Neutrophil (primary cell): ENCODE data around the gene RAP1GAP2.

Source experiments
- H3K27ac ChIP-seq: fragments of 200-600 bp; sonication (generic); 2 replicates; pipeline ENCODE4 v1.5.1; 2016; ENCODE audit warnings: mild to moderate bottlenecking, moderate library complexity
- H3K27me3 ChIP-seq: fragments of 200-600 bp; sonication (generic); 2 replicates; pipeline ENCODE4 v1.6.0; 2016; ENCODE audit warnings: mild to moderate bottlenecking
- H3K36me3 ChIP-seq: fragments of 200-600 bp; sonication (generic); 2 replicates; pipeline ENCODE4 v1.5.1; 2017
- H3K4me1 ChIP-seq, 2 experiments: fragments of 200-600 bp in 1 of 2; sonication (generic) in 1 of 2; 1 replicate in 1 of 2; 2 replicates in 1 of 2; pipeline versions ENCODE4 v1.5.1 to v1.6.1; 2013 to 2016; ENCODE audit warnings: low read depth in 1 of 2, low read length in 1 of 2, mild to moderate bottlenecking in 1 of 2, moderate library complexity in 1 of 2; ENCODE audit not compliant: control insufficient read depth in 1 of 2, insufficient read depth in 1 of 2
- H3K4me3 ChIP-seq, 2 experiments: fragments of 200-600 bp in 1 of 2; sonication (generic) in 1 of 2; 1 replicate in 1 of 2; 2 replicates in 1 of 2; pipeline ENCODE4 v1.5.1; 2013 to 2016; ENCODE audit warnings: low read depth in 1 of 2, low read length in 1 of 2, mild to moderate bottlenecking in 1 of 2, moderate library complexity in 1 of 2
- H3K9me3 ChIP-seq: fragments of 200-600 bp; sonication (generic); 2 replicates; pipeline ENCODE4 v1.5.1; 2016
- TF ChIP-seq, protein P1 (sequence below): fragments of 200-600 bp; sonication (generic); IDR thresholded peaks from 2 replicates; pipeline ENCODE4 v1.5.1; 2016; ENCODE audit warnings: antibody characterized with exemption

Gene RAP1GAP2

DNA sequence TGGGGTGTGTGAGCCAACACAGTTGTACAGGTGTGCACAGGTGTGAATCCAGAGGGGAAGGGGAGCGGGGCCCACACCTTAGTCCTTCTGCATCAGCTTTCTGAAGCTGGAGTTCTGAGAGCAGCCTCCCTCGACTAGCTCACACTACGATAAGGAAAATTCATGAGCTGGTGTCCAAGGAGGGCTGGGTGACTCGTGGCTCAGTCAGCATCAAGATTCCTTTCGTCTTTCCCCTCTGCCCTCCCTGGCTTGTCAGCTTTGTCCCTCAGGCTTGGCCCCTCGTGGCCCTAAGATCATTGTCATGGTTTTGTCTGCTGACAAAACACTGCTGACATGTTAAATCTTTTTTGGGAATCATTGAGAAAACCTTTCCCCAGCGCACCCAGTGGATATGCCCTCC is 219.7 kb downstream of the RAP1GAP2 start:
- Histone ChIP-seq H3K36me3 (peaks cover 98% of the 10 kb centered on the region), H3K27ac (no peak overlapping the region), H3K4me1 (no peaks in the 10 kb centered on the region), H3K4me3 (no peak overlapping the region), H3K27me3 (no peaks in the 10 kb centered on the region), H3K9me3 (no peaks in the 10 kb centered on the region)
- TF ChIP-seq, protein P1, sequence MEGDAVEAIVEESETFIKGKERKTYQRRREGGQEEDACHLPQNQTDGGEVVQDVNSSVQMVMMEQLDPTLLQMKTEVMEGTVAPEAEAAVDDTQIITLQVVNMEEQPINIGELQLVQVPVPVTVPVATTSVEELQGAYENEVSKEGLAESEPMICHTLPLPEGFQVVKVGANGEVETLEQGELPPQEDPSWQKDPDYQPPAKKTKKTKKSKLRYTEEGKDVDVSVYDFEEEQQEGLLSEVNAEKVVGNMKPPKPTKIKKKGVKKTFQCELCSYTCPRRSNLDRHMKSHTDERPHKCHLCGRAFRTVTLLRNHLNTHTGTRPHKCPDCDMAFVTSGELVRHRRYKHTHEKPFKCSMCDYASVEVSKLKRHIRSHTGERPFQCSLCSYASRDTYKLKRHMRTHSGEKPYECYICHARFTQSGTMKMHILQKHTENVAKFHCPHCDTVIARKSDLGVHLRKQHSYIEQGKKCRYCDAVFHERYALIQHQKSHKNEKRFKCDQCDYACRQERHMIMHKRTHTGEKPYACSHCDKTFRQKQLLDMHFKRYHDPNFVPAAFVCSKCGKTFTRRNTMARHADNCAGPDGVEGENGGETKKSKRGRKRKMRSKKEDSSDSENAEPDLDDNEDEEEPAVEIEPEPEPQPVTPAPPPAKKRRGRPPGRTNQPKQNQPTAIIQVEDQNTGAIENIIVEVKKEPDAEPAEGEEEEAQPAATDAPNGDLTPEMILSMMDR: no peak

DNA sequence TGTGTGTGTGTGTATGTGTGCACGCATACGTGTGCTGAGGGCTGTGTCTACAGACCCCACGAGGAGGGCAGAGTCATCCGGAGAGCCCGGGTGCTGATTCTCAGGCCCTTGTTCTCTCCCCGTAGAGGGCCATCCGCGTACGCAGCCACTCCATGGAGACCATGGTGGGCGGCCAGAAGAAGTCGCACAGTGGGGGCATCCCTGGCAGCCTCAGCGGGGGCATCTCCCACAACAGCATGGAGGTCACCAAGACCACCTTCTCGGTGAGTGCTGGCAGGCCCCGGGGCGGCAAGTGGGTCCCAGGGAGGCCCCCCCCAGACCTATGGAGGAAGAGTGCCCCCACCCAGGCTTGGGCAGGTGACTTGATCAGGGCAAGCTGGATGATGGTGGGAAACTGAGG is 221.7 kb downstream of the RAP1GAP2 start:
- TF ChIP-seq, protein P1: no peak
- Histone ChIP-seq H3K9me3 (no peaks in the 10 kb centered on the region), H3K4me3 (no peak overlapping the region), H3K36me3 (peaks cover 95% of the 10 kb centered on the region), H3K27me3 (no peaks in the 10 kb centered on the region), H3K4me1 (no peaks in the 10 kb centered on the region), H3K27ac (no peak overlapping the region)

DNA sequence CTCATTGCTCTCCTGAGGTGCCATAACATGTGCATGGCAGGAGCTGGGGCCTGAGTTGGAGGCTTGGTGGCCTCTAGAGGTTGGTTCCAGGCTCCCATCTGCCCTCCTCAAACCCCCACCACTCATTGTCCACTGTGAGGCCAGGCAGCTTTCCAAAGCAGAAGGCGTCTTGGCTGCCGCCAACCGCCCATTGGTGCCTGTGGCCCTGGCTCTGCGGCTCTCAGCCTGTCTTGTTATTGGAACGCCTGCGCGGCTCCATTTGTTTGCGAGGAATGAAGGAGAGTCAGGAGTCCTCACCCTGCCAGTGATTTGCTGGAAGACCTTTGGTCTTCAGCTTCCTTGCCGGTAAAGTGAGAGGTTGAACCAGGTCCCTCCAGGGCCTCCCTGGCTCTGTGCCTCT is 223.5 kb downstream of the RAP1GAP2 start:
- Histone ChIP-seq H3K9me3 (no peaks in the 10 kb centered on the region), H3K27ac (no peak overlapping the region), H3K4me1 (no peaks in the 10 kb centered on the region), H3K4me3 (no peak overlapping the region), H3K27me3 (no peaks in the 10 kb centered on the region), H3K36me3 (peaks cover 95% of the 10 kb centered on the region)
- TF ChIP-seq, protein P1: no peak

DNA sequence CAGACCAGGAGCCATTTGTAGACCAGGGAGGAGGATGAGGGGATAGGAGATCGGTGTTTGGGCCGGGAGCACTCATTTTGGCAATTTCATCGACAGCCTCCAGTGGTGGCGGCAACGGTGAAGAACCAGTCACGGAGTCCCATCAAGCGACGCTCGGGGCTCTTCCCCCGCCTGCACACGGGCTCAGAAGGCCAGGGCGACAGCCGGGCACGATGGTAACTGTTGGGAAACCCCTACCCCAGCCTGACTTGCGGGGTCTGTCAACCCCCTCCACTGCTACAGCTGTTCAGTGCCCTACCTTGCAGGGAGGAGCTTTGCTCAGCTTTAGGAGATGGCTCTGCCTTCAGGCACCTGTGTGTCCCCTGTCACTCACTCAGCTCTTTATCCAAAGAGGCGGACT is 224.1 kb downstream of the RAP1GAP2 start:
- Histone ChIP-seq H3K27ac (no peak overlapping the region), H3K4me1 (no peaks in the 10 kb centered on the region), H3K9me3 (no peaks in the 10 kb centered on the region), H3K27me3 (no peaks in the 10 kb centered on the region), H3K36me3 (peaks cover 95% of the 10 kb centered on the region), H3K4me3 (no peak overlapping the region)
- TF ChIP-seq, protein P1: no peak

DNA sequence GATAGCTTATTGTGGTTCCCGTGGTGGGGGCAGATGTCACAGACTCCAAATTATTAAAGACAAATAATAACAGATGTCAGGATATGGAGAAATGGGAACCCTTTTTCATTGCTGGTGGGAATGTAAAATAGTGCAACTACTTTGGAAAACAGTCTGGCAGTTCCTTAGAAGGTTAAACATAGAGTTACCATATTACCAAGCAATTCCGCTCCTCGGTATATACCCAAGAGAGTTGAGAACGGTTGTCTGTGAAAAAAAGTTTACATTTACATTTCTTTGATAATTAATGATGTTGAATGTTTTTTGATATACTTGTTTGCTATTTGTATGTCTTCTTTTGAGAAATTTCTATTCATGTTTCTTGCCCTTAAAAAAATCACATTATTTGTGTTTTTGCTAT is 226.0 kb downstream of the RAP1GAP2 start:
- H3K9me3 ChIP-seq: no peaks in the 10 kb centered on the region

More for the DNA sequence above, 226.0 kb downstream of the RAP1GAP2 start:
- Histone ChIP-seq H3K4me3 (no peak overlapping the region), H3K27ac (no peak overlapping the region), H3K36me3 (peaks cover 95% of the 10 kb centered on the region), H3K4me1 (no peaks in the 10 kb centered on the region), H3K27me3 (no peaks in the 10 kb centered on the region)
- TF ChIP-seq, protein P1: no peak
